Endometrial microvascular endothelial cells (primary cell): ENCODE data around the gene KIDINS220. TPM values are rescaled to one million over a fixed set of nuclear protein-coding genes. Genes with fewer than 3 reads are reported as not detected.

Source experiments
- in situ Hi-C: cut with HindIII; loops from 2 replicates; pipeline ENCODE4 v1.10.0; 2017; ENCODE audit warnings: low sequenced_read_pairs, low pct_unique_long_range_greater_than_20kb; ENCODE audit errors: inconsistent ontology term
- total RNA-seq: library from RNA; depleted of rRNA; stranded (reverse); fragments of >200 nt; gene quantifications from one replicate; pipeline ENCODE4 v1.2.3, GENCODE V29; 2015; ENCODE audit errors: inconsistent ontology term

The KIDINS220 gene
- total RNA-seq, 1 donor from 2014 or later = 27.0 TPM

- in situ Hi-C loops = no loop called here
Measured at GRCh38 chr2:8682719-8683667, 154.4 kb downstream of the KIDINS220 start.

- in situ Hi-C loops = no loop called here
Measured at GRCh38 chr2:8681786-8682692, 155.4 kb downstream of the KIDINS220 start, which contains the start of gene ID2. TSS of gene ID2 (plus strand) at chr2:8682056. CDS start at chr2:8682166, 110 bp downstream.

GRCh38 chr2:8680822-8681760 lies 156.3 kb downstream of the KIDINS220 start:
- in situ Hi-C loops = no loop called here

GRCh38 chr2:8679827-8680731 lies 157.3 kb downstream of the KIDINS220 start:
- in situ Hi-C loops = no loop called here

- in situ Hi-C loops = no loop called here
Measured at GRCh38 chr2:8679567-8679826, 157.9 kb downstream of the KIDINS220 start.

Other genes starting within 250 kb of the KIDINS220 start
- 24.6 TPM for gene ID2, start 155.6 kb downstream of the KIDINS220 start, total RNA-seq
- 10.7 TPM for gene MBOAT2, start 166.1 kb upstream of the KIDINS220 start, total RNA-seq